Nephron (organoid): ENCODE data around the gene SF1.

Experiments
- H3K27ac Mint-ChIP-seq, 3 experiments: 2 replicates each; pipeline ENCODE4 v1.8.0; 2020; ENCODE audit warnings: mixed read lengths in 3 of 3, mild to moderate bottlenecking in 2 of 3, moderate library complexity in 1 of 3
- H3K27me3 Mint-ChIP-seq: 2 replicates; pipeline ENCODE4 v1.8.0; 2021; ENCODE audit warnings: low read depth, mild to moderate bottlenecking, moderate library complexity, mixed read lengths
- H3K36me3 Mint-ChIP-seq: 2 replicates; pipeline ENCODE4 v1.8.0; 2020; ENCODE audit warnings: low read depth, mixed read lengths
- H3K4me1 Mint-ChIP-seq: 2 replicates; pipeline ENCODE4 v1.8.0; 2020; ENCODE audit warnings: mixed read lengths
- H3K4me3 Mint-ChIP-seq, 3 experiments: 2 replicates each; pipeline ENCODE4 v1.8.0; 2020; ENCODE audit warnings: mild to moderate bottlenecking in 3 of 3, mixed read lengths in 3 of 3, moderate library complexity in 2 of 3
- H3K9me3 Mint-ChIP-seq: 2 replicates; pipeline ENCODE4 v1.8.0; 2020; ENCODE audit warnings: mixed read lengths
- CTCF ChIP-seq, 3 experiments: fragments of 200-600 bp; sonication (generic); IDR thresholded peaks; one replicate each; pipeline ENCODE4 v1.5.0; 2021; ENCODE audit warnings: antibody characterized with exemption in 3 of 3; ENCODE audit not compliant: unreplicated experiment in 3 of 3

The SF1 gene

GRCh38 chr11:64769283-64769682 lies 9.1 kb downstream of the SF1 start:
- H3K4me3 Mint-ChIP-seq, result no peak overlapping the region
- H3K4me1 Mint-ChIP-seq, result peaks cover 50% of the 10 kb centered on the region
- TF ChIP-seq CTCF (IDR thresholded peaks at IDR 0.05; ENCODE audit: unreplicated experiment in 3 of 3), result no peak
- peaks cover 92% of the 10 kb centered on the region for H3K36me3 Mint-ChIP-seq
- H3K9me3 Mint-ChIP-seq, result no peaks in the 10 kb centered on the region
- H3K27me3 Mint-ChIP-seq, result no peaks in the 10 kb centered on the region
- H3K27ac Mint-ChIP-seq, result no peak overlapping the region

GRCh38 chr11:64768300-64768694 lies 10.0 kb downstream of the SF1 start:
- no peaks in the 10 kb centered on the region for H3K9me3 Mint-ChIP-seq
- H3K27ac Mint-ChIP-seq, result no peak overlapping the region
- peaks cover 50% of the 10 kb centered on the region for H3K4me1 Mint-ChIP-seq
- H3K36me3 Mint-ChIP-seq, result peaks cover 89% of the 10 kb centered on the region
- no peaks in the 10 kb centered on the region for H3K27me3 Mint-ChIP-seq
- no peak overlapping the region for H3K4me3 Mint-ChIP-seq
- TF ChIP-seq CTCF (IDR thresholded peaks at IDR 0.05; ENCODE audit: unreplicated experiment in 3 of 3), result no peak

- Mint-ChIP-seq H3K9me3 (no peaks in the 10 kb centered on the region), H3K27me3 (no peaks in the 10 kb centered on the region), H3K4me3 (no peak overlapping the region), H3K4me1 (peaks cover 54% of the 10 kb centered on the region), H3K36me3 (peaks cover 89% of the 10 kb centered on the region), H3K27ac (peak overlapping the region; percentile 27 to 72 (median 49))
- peak; percentile 71 to 77 (median 76) for TF ChIP-seq CTCF (IDR thresholded peaks at IDR 0.05; ENCODE audit: unreplicated experiment in 3 of 3)
These were observed 10.7 kb downstream of the SF1 start for GRCh38 chr11:64767344-64768299.

- Mint-ChIP-seq H3K27me3 (no peaks in the 10 kb centered on the region), H3K36me3 (peaks cover 84% of the 10 kb centered on the region), H3K9me3 (no peaks in the 10 kb centered on the region), H3K4me1 (peaks cover 54% of the 10 kb centered on the region), H3K27ac (no peak overlapping the region), H3K4me3 (no peak overlapping the region)
- no peak for TF ChIP-seq CTCF (IDR thresholded peaks at IDR 0.05; ENCODE audit: unreplicated experiment in 3 of 3)
These were observed 11.5 kb downstream of the SF1 start for GRCh38 chr11:64766881-64767280.

- H3K36me3 Mint-ChIP-seq, result peaks cover 76% of the 10 kb centered on the region
- H3K27ac Mint-ChIP-seq, result no peak overlapping the region
- no peak for TF ChIP-seq CTCF (IDR thresholded peaks at IDR 0.05; ENCODE audit: unreplicated experiment in 3 of 3)
- H3K27me3 Mint-ChIP-seq, result no peaks in the 10 kb centered on the region
- no peak overlapping the region for H3K4me3 Mint-ChIP-seq
- H3K4me1 Mint-ChIP-seq, result peaks cover 53% of the 10 kb centered on the region
- H3K9me3 Mint-ChIP-seq, result no peaks in the 10 kb centered on the region
These were observed 12.3 kb downstream of the SF1 start for GRCh38 chr11:64765851-64766665.
